HEK293T (cell line): ENCODE measurements around the gene ANKRD12.
A peak's percentile ranks its signal among the peaks of the same experiment; 100 is the strongest.

Experiments
- CTCF ChIA-PET: fragments of 350-600 bp; formaldehyde crosslinking; extraction: SDS; loops from one replicate; lab custom pipeline; 2021; ENCODE audit warnings: antibody characterized with exemption, inconsistent platforms; lab: Yijun Ruan, JAX
- POLR2A ChIA-PET: fragments of 350-600 bp; formaldehyde crosslinking; extraction: SDS; loops from one replicate; lab custom pipeline; 2020; ENCODE audit warnings: antibody characterized with exemption, inconsistent platforms; lab: Yijun Ruan, JAX
- DNase-seq: peaks from one replicate; pipeline ENCODE4 v3.0.0; 2012; ENCODE audit warnings: mixed read lengths; ENCODE audit errors: extremely low spot score
- ARNT ChIP-seq: fragments of 450-650 bp; IDR thresholded peaks from 2 replicates; pipeline ENCODE4 v1.6.1; 2017; ENCODE audit warnings: mild to moderate bottlenecking
- BHLHE40 ChIP-seq: fragments of 450-650 bp; IDR thresholded peaks from 2 replicates; pipeline ENCODE4 v1.6.1; 2016; ENCODE audit warnings: mild to moderate bottlenecking, moderate library complexity, borderline replicate concordance
- CTBP1 ChIP-seq: fragments of 450-650 bp; IDR thresholded peaks from 2 replicates; pipeline ENCODE4 v1.6.1; 2016; ENCODE audit warnings: borderline replicate concordance
- ELF4 ChIP-seq: fragments of 450-650 bp; IDR thresholded peaks from 2 replicates; pipeline ENCODE4 v1.6.1; 2017; ENCODE audit warnings: antibody characterized with exemption
- FOXA1 ChIP-seq: fragments of 450-650 bp; IDR thresholded peaks from 2 replicates; pipeline ENCODE4 v1.6.1; 2016; ENCODE audit warnings: mild to moderate bottlenecking
- FOXK2 ChIP-seq: fragments of 450-650 bp; IDR thresholded peaks from 2 replicates; pipeline ENCODE4 v1.6.1; 2016; ENCODE audit warnings: mild to moderate bottlenecking
- FOXM1 ChIP-seq: fragments of 450-650 bp; IDR thresholded peaks from 2 replicates; pipeline ENCODE4 v1.6.1; 2017; ENCODE audit warnings: mild to moderate bottlenecking, borderline replicate concordance
- HDGF ChIP-seq: fragments of 450-650 bp; IDR thresholded peaks from 2 replicates; pipeline ENCODE4 v1.6.1; 2017; ENCODE audit warnings: antibody characterized with exemption, borderline replicate concordance
- L3MBTL2 ChIP-seq: fragments of 450-650 bp; conservative IDR thresholded peaks from 2 replicates; pipeline ENCODE4 v1.6.1; 2016; ENCODE audit warnings: mild to moderate bottlenecking
- LEF1 ChIP-seq: fragments of 450-650 bp; IDR thresholded peaks from 2 replicates; pipeline ENCODE4 v1.6.1; 2017; ENCODE audit warnings: mild to moderate bottlenecking, borderline replicate concordance
- NFRKB ChIP-seq: fragments of 450-650 bp; IDR thresholded peaks from 2 replicates; pipeline ENCODE4 v1.6.1; 2016; ENCODE audit warnings: mild to moderate bottlenecking, moderate library complexity
- SP1 ChIP-seq: fragments of 450-650 bp; IDR thresholded peaks from 2 replicates; pipeline ENCODE4 v1.6.1; 2017
- SUZ12 ChIP-seq: fragments of 450-650 bp; IDR thresholded peaks from 2 replicates; pipeline ENCODE4 v1.6.1; 2016; ENCODE audit warnings: mild to moderate bottlenecking
- TARDBP ChIP-seq: fragments of 450-650 bp; IDR thresholded peaks from 2 replicates; pipeline ENCODE4 v1.6.1; 2016
- ZNF384 ChIP-seq: fragments of 450-650 bp; IDR thresholded peaks from 2 replicates; pipeline ENCODE4 v1.6.1; 2016
- TF ChIP-seq, protein P1 (sequence below): fragments of 450-650 bp; IDR thresholded peaks from 2 replicates; pipeline ENCODE4 v1.6.1; 2016

ANKRD12 gene

DNA sequence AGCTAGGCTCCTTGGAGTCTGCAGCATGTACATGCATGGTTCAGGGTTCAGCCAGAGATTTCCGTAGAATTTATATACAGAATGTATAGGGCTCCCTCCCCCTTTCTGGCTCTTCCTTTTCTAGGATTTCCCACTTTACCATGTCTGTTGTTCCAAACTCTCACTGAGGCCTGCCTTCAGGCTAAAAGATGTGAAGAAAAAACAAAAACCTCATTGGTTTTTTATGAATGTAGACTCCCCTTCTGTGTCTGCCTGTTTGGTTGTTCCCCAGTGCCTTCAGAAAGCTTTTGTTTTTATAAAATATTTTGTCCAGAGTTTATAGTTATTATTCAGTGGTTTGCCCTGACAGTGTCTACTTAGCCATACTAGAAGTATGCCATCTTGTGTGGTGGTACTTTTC, 30.5 kb upstream of the ANKRD12 start:
- DNase-seq, result no peak
- ChIA-PET CTCF (no interaction called here), POLR2A (no interaction called here)
- TF ChIP-seq ARNT, result no peak
- no peak for TF ChIP-seq SP1

DNA sequence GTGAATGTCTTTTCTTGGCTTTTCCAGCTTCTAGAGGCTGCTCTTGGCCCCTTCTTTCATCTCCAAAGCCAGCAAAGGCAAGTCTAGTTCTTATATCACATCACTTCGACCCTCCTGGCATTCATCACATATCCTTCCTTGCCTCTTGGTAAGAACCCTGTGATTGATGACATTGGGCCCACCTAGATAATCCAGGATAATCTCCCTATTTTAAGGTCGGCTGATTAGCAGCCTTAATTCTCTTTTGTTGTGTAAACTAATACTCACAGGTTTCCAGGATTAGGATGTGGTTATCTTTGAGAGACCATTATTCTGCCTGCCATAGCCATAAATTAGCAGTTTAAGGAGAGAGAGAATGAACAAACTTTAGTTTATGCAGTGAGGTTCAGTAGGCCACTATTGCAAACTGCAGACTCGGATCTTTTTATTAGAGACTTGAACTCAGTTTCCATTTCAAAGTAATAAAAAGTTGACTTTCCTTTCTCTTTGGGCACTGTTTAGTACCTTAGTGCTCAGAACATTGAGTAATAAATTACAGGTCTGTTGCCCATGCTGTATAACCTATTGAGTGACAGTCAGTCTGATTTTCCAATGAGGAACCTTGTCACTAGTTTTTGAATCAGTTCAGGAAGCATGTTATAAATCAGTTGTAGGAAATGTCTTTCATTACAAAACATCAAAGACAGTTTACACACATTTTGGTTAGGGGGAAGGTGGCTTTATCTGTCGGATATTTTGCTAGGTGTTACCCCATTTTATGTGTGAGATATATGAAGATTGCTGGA, 29.6 kb upstream of the ANKRD12 start:
- POLR2A ChIA-PET, result no interaction called here
- DNase-seq, result no peak
- CTCF ChIA-PET, result no interaction called here
- TF ChIP-seq FOXK2, result no peak
- TF ChIP-seq ELF4, result no peak
- no peak for TF ChIP-seq CTBP1
- no peak for TF ChIP-seq FOXA1
- no peak for TF ChIP-seq LEF1
- TF ChIP-seq, protein P1, sequence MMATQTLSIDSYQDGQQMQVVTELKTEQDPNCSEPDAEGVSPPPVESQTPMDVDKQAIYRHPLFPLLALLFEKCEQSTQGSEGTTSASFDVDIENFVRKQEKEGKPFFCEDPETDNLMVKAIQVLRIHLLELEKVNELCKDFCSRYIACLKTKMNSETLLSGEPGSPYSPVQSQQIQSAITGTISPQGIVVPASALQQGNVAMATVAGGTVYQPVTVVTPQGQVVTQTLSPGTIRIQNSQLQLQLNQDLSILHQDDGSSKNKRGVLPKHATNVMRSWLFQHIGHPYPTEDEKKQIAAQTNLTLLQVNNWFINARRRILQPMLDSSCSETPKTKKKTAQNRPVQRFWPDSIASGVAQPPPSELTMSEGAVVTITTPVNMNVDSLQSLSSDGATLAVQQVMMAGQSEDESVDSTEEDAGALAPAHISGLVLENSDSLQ, result peak; percentile 72
- TF ChIP-seq SUZ12, result no peak

DNA sequence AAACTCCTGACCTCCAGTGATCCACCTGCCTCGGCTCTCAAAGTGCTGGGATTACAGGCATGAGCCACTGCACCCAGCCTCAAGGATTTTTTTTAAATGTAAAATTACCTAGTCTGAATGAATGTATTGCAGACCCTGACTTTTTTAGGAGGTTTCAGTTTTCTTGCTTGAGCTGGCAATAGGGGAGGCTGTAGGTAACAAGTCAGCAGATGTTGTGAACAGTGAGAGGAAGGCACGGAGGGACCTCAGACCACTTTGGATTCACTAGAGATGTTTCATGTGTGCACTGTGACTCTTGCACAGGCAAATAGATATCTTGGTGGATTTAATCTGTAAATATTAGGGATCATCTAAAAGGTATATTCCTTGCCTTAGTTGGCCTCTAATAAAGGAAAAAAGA, 27.7 kb upstream of the ANKRD12 start:
- TF ChIP-seq ELF4 (no peak), NFRKB (no peak), TARDBP (no peak), HDGF (no peak), SUZ12 (no peak), FOXK2 (no peak), L3MBTL2 (no peak), FOXA1 (no peak), CTBP1 (no peak), LEF1 (no peak), ARNT (no peak), FOXM1 (no peak), ZNF384 (no peak), SP1 (no peak), BHLHE40 (no peak)
- TF ChIP-seq, protein P1, result no peak
- DNase-seq, result no peak
- ChIA-PET CTCF (no interaction called here), POLR2A (no interaction called here)

DNA sequence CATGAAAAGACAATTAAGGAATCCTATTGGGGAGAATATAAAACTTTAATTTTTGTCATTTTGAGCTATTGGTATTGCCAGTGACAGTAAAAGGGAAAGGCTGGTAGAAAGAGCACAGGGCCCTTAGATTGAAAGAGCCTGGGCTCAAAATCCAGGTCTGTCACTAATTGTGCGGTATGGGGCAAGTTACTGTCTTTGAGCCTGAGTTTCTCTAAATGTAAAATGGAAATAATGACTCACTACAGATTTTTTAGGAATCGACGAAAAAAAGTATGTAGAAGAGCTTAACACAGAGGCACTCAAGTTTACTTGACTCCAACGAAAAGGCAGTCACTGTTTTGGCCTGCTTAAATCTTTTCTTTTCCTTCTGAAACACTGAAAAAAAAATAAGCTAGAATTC, 27.1 kb upstream of the ANKRD12 start:
- ChIA-PET POLR2A (no interaction called here), CTCF (no interaction called here)
- TF ChIP-seq L3MBTL2 (no peak), CTBP1 (no peak), FOXA1 (no peak), SP1 (no peak), ARNT (no peak), LEF1 (no peak), BHLHE40 (no peak), NFRKB (no peak), ELF4 (no peak), HDGF (no peak), TARDBP (no peak), ZNF384 (no peak), FOXK2 (no peak), FOXM1 (no peak), SUZ12 (no peak)
- TF ChIP-seq, protein P1, result no peak
- no peak for DNase-seq

DNA sequence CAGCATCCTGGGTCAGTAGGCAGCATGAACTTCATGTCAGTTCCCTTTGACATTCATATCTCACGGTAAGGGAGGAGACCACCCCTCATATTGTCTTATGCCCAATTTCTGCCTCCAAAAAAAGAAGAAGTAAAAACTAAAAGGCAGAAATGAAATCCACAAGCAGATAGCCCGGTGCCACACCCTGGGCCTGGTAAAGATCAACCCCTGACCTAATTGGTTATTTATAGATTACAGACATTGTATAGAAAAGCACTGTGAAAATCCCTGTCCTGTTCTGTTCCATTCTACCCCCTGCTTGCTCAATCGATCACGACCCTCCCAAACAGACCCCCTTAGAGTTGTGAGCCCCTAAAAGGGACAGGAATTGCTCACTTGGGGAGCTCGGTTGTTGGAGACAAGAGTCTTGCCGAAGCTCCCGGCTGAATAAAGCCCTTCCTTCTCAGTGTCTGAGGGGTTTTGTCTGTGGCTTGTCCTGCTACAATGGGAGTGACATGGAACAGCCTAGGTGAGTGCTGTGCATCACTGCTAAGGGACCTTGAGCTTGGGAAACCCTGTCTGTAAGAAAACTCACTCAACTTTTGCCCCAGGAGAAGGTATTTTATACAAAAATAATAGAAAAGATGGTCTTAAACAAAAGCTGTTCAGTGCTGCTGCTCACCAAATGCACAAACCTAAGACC, 23.0 kb upstream of the ANKRD12 start:
- ChIA-PET POLR2A (no interaction called here), CTCF (interaction anchor here (0.6 kb wide), 1 partner anchor 15 kb away, joined by 3 read pairs; no protein-coding TSS in a partner anchor)
- TF ChIP-seq NFRKB, result no peak
- TF ChIP-seq SP1, result no peak
- DNase-seq, result no peak

DNA sequence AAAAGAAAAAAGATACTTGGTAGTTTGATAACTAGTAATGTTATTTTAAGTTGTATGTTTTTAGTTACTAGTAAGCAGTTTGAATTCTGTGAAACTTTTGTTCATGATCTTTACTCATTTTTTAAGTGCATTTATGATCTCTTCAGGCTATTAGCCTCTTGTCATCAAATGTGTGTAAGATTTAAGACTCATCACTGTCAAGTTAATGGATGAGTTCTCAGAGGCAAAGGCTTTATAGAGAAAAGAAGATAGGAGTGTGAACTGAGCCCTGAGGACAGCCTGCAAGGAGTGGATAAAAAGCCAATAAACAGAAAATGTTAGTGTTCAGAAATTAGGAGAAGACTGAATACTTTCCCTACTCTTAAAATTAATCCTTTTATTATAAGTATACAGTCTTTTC, 20.6 kb upstream of the ANKRD12 start:
- no peak for DNase-seq
- TF ChIP-seq FOXK2, result no peak
- TF ChIP-seq FOXA1, result no peak
- TF ChIP-seq FOXM1, result no peak
- no peak for TF ChIP-seq SP1
- TF ChIP-seq NFRKB, result no peak
- TF ChIP-seq TARDBP, result no peak
- TF ChIP-seq, protein P1, result no peak; the same call in 1 of the 2 replicates
- ChIA-PET CTCF (no interaction called here), POLR2A (interaction anchor here (0.9 kb wide), 1 partner anchor 14 kb away, joined by 3 read pairs; the partner anchor contains the start of gene NDUFV2)
